ENCODE measurements around the gene ARX. TPM values are rescaled to one million over a fixed set of nuclear protein-coding genes. Genes with fewer than 3 reads are reported as not detected.

ARX gene
- total RNA-seq, 1 experiment from 2014 or later, result 0.22 TPM

DNA sequence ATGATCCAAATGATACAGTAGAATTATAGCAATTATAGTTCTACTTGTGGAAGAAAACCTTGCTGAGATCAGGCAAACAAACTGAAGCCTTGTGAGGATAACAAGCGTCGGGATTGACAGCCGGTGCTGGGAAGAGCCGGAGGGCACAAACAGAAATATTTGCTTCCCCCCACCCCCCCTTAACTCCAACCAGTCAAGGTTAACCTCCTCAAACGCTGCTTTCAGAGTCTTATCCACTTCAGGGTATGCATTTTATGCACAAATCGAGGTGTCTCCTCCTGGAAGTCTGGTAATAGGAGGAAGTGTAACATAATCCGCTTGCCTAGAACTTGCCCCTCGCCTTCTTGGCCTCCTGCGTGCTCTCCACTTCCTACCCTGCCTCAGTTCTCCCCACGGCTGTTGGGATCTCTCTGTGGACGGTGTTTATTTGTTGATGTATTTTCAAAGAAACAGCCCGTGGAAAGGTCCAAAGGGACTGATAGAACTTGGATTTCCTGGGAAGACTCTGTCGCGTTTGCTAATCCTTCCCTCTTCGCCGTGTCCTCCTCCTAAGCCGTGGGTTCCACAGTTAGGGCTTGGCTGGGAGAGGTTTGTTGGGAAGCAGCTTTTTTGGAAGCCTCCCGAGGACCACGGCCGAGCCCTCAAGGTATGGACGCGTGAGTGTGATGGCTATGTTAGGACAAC, 4.1 kb upstream of the ARX start:
- POLR2A ChIA-PET, result no interaction called here
- TF ChIP-seq, protein P1, sequence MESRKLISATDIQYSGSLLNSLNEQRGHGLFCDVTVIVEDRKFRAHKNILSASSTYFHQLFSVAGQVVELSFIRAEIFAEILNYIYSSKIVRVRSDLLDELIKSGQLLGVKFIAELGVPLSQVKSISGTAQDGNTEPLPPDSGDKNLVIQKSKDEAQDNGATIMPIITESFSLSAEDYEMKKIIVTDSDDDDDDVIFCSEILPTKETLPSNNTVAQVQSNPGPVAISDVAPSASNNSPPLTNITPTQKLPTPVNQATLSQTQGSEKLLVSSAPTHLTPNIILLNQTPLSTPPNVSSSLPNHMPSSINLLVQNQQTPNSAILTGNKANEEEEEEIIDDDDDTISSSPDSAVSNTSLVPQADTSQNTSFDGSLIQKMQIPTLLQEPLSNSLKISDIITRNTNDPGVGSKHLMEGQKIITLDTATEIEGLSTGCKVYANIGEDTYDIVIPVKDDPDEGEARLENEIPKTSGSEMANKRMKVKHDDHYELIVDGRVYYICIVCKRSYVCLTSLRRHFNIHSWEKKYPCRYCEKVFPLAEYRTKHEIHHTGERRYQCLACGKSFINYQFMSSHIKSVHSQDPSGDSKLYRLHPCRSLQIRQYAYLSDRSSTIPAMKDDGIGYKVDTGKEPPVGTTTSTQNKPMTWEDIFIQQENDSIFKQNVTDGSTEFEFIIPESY (IDR thresholded peaks at IDR 0.05; ENCODE audit: extremely low read depth, insufficient replicate concordance, low read length), result no peak
- TF ChIP-seq CEBPB (IDR thresholded peaks at IDR 0.05; ENCODE audit: low read depth), result no peak
- TF ChIP-seq, protein P2, sequence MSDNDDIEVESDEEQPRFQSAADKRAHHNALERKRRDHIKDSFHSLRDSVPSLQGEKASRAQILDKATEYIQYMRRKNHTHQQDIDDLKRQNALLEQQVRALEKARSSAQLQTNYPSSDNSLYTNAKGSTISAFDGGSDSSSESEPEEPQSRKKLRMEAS (IDR thresholded peaks at IDR 0.05), result no peak
- TF ChIP-seq EZH2phosphoT487 (IDR thresholded peaks at IDR 0.05; ENCODE audit: borderline replicate concordance), result no peak
- no peak for TF ChIP-seq SIN3A (IDR thresholded peaks at IDR 0.05; ENCODE audit: low read depth)
- TF ChIP-seq EZH2 (IDR thresholded peaks at IDR 0.05), result no peak
- no TSS peak for BruUV-seq (replicated peaks)
- CTCF ChIA-PET, result interaction anchor here (0.6 to 1.1 kb wide), 4 partner anchors 10 to 183 kb away, joined by 3 to 6 read pairs (median 4); no protein-coding TSS in a partner anchor
- no peak overlapping the region for H3K27ac ChIP-seq (ENCODE audit: low read depth, low read length)
- H3K4me2 ChIP-seq (ENCODE audit: low read length), result peak overlapping the region; percentile 78
- H3K4me1 ChIP-seq (ENCODE audit: control insufficient read depth in 1 of 2, insufficient read depth in 2 of 2, low read length in 2 of 2), result peaks cover 3 to 16% of the 10 kb centered on the region in 2 experiments; a peak in 3 of 4 replicates
- no peaks in the 10 kb centered on the region for H4K20me1 ChIP-seq (ENCODE audit: insufficient read depth)
- no peaks in the 10 kb centered on the region for H3K9me2 ChIP-seq (ENCODE audit: insufficient read depth)
- no peak overlapping the region for H3K9ac ChIP-seq (ENCODE audit: low read length)
- RAD21 ChIA-PET (ENCODE audit: low non-redundant PET in 1 of 2, low total read pairs in 2 of 2, uncharacterized antibody in 2 of 2, unreplicated experiment in 2 of 2), result no interaction called here
- H3K79me2 ChIP-seq (ENCODE audit: insufficient read depth, low read length), result no peaks in the 10 kb centered on the region
- peak overlapping the region; percentile 40 to 54 for H3K4me3 ChIP-seq (replicated peaks in 1 of 2; ENCODE audit: low read depth in 1 of 2, low read length in 2 of 2)
- no peaks in the 10 kb centered on the region for H3K36me3 ChIP-seq (ENCODE audit: control insufficient read depth in 1 of 2, insufficient read depth in 2 of 2, low read length in 2 of 2)
- H3K9me3 ChIP-seq (ENCODE audit: control insufficient read depth in 1 of 2, insufficient read depth in 1 of 2, low read depth in 1 of 2, low read length in 2 of 2), result no peaks in the 10 kb centered on the region
- intact Hi-C loops (cut with micrococcal nuclease), result loop anchor here (2.0 kb wide), 2 partner anchors 181 to 267 kb away; no protein-coding TSS in a partner anchor
- H3K27me3 ChIP-seq (ENCODE audit: insufficient read depth, low read length), result no peaks in the 10 kb centered on the region
- peak overlapping the region; percentile 65 for H2AFZ ChIP-seq (ENCODE audit: low read depth, low read length, poor library complexity, severe bottlenecking)
- DNase-seq (ENCODE audit: low read depth, low spot score) (no peak), ATAC-seq (no peak)

DNA sequence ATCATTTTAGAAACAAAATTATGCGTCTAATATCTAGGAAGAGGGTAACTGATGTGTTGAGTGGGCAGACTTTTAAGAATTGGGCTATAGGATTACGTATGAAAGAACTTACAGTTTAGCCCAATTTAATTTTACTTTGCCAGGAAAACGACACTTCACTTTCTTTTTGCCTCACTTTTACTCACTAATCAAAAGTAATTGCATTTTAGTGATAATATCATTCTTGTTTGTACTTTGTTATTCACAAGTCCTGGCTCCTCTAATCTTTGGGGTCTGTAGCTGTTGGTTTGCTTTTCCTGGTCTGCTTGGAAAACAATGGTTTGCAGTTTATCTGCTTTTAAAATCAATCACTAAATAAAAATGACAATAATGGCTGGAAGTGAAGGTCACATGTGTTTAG, 2.9 kb upstream of the ARX start:
- H3K9me2 ChIP-seq (ENCODE audit: insufficient read depth), result no peaks in the 10 kb centered on the region
- no peaks in the 10 kb centered on the region for H3K9me3 ChIP-seq (ENCODE audit: control insufficient read depth in 1 of 2, insufficient read depth in 1 of 2, low read depth in 1 of 2, low read length in 2 of 2)
- DNase-seq (ENCODE audit: low read depth, low spot score) (no peak), ATAC-seq (no peak)
- no peaks in the 10 kb centered on the region for H4K20me1 ChIP-seq (ENCODE audit: insufficient read depth)
- H3K79me2 ChIP-seq (ENCODE audit: insufficient read depth, low read length), result no peaks in the 10 kb centered on the region
- CTCF ChIA-PET, result no interaction called here
- TF ChIP-seq SRF (IDR thresholded peaks at IDR 0.05; ENCODE audit: low read depth), result no peak
- no peak overlapping the region for H3K4me3 ChIP-seq (replicated peaks in 1 of 2; ENCODE audit: low read depth in 1 of 2, low read length in 2 of 2)
- no peaks in the 10 kb centered on the region for H3K27me3 ChIP-seq (ENCODE audit: insufficient read depth, low read length)
- H3K27ac ChIP-seq (ENCODE audit: low read depth, low read length), result no peak overlapping the region
- intact Hi-C loops (cut with micrococcal nuclease), result no loop called here
- H3K4me1 ChIP-seq (ENCODE audit: control insufficient read depth in 1 of 2, insufficient read depth in 2 of 2, low read length in 2 of 2), result peaks cover 7 to 18% of the 10 kb centered on the region in 2 experiments; a peak in 3 of 4 replicates
- BruUV-seq (replicated peaks), result no TSS peak
- H3K4me2 ChIP-seq (ENCODE audit: low read length), result no peak overlapping the region
- POLR2A ChIA-PET, result no interaction called here
- H3K9ac ChIP-seq (ENCODE audit: low read length), result no peak overlapping the region
- H3K36me3 ChIP-seq (ENCODE audit: control insufficient read depth in 1 of 2, insufficient read depth in 2 of 2, low read length in 2 of 2), result no peaks in the 10 kb centered on the region
- RAD21 ChIA-PET (ENCODE audit: low non-redundant PET in 1 of 2, low total read pairs in 2 of 2, uncharacterized antibody in 2 of 2, unreplicated experiment in 2 of 2), result no interaction called here
- no peak overlapping the region for H2AFZ ChIP-seq (ENCODE audit: low read depth, low read length, poor library complexity, severe bottlenecking)

Measured in HCT116 (cell line).